Measurements from ENCODE around the gene FAM236D.
"Not testable (repeated sequence)": the region's sequence is repeated elsewhere in the genome, so short reads cannot be mapped to it uniquely, and the experiment has no call there.

The FAM236D gene

DNA sequence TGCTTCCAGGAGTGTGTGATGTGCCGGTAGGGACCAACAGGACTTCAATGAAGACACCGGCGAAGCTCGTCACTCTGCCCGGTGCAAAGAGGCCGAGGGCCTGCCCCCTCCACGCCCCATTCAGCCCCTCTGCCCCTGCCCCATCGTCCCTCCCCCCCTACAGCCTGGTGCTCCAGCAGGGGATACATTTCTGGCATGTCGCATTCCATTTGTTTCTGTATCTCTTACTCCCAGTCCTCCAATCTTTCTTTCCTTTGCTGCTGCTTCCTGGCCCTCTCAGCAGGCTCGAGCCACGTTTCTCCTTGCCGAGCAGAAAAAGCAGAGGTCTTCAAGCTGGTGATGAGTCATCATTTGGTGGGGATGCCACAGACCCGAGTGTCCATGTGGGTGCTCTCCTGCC is at the start of gene FAM236D:
Gene FAM236D (minus strand): TSS at position 101 of the 400 bp plus-strand sequence. CDS start 100 bp downstream, at position 1.
- DNase-seq = not testable (repeated sequence)

DNA sequence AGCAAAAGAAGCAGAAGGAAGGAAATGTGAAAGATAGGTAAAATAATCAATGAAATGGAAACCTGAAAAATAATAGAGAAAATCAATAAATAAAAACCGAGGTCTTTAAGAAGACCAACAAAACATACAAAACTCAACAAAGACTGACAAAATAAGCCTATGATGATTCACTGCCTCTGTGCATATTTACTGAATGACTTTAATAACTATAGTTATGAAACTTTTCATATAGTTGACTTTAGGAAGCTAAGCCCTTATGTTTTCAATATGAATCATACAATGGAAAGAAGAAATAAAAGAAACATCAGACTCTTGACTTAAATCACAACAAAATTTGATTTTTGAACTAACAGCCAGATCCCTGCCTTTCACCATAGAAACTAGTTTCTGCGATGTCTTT is 29.5 kb upstream of the FAM236D start:
- DNase-seq = not testable (repeated sequence)

DNA sequence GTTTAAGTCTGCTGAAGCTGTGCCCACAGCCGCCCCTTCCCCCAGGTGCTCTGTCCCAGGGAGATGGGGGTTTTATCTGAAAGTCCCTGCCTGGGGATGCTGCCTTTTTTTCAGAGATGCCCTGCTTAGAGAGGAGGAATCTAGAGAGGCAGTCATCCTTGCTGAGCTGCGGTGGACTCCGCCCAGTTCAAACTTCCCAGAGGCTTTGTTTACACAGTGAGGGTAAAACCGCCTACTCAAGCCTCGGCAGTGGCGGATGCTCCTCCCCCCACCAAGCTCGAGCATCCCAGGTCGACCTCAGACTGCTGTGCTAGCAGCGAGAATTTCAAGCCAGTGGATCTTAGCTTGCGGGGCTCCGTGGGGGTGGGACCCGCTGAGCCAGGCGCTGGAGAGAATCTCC is 22.7 kb upstream of the FAM236D start:
- not testable (repeated sequence) for DNase-seq

DNA sequence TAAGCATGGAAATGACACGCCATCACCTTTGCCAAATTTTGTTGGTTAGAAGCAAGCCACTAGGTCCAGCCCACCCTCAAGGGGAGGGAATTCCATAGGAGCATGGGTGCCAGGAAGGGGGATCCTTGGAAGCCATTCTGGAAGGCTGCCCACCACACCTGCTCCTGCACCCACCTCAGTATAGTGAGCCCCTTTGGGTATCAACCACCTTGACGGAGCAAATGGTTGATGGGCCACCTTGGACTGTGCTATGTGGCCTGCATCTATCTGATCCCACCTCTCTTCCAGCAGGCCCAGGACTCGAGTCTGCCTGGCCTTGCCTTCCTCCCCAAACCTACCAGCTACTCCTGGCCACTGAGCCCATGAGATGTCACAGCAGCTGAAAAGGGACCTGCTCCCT is 17.6 kb downstream of the FAM236D start:
- DNase-seq = not testable (repeated sequence)

DNA sequence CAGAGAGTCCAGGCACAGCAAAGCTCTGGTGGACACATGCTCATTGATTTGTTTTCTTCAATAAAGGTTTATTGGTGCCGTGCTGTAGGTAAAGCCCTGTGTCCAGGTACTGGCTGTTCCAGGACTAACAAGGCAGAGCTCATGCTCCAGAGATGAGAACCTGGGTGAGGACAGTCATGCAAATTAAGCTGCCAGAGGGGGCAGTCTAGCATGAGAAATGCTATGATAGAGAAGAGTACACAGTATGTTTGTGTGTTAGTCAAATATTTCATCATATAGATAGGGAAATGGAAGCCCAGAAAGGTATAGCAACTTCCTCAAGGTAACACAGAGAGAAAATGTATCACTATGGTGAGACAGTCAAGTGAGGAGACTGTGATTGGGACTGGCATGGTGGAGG is 19.9 kb downstream of the FAM236D start:
- DNase-seq = not testable (repeated sequence)

DNA sequence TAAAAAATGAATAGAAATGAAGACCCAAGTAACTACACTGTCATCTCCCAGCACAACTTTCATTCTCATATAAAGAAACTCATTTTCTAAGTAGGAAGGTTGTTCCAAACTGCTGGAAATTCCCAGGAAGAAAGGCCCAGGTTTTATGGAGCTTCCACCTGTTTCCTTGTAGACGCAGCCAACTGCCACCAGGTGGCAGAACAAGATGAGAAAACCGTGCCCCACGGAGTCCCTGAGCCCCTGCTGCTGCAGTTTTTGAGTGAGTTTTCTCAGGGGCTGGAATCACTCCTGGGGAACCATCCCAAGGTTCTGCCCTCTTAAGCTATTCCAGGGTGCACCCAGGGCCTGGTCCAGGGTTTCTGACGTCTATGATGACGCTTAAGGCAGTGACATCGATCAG is 24.0 kb downstream of the FAM236D start:
- not testable (repeated sequence) for DNase-seq

DNA sequence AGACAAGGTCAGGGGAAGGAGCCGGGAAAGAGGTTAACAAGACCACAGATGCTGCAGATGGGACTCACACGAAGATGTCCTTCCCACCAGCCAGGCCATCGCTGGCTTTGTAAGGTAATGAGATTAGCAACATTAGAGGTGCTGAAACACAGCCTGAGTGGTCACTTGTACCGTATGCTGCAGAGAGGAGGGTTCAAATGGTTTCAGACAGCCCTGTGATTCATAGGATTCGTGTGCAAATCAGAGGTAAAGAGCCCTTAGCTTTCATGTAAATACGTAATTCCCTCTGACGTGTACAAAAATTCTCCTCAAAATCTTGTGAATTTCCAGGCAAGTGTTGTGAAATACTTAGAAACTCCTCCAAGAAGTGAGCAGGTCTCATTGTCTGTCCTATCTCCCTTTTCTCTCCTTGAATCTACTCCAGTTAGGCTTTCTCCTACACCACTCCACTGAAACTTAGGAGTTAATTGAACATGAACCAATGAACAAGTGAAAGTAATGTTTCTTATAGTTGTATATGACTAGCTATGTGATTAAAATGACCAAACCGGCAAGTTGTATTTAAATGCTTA is 24.6 kb downstream of the FAM236D start:
- not testable (repeated sequence) for DNase-seq

DNA sequence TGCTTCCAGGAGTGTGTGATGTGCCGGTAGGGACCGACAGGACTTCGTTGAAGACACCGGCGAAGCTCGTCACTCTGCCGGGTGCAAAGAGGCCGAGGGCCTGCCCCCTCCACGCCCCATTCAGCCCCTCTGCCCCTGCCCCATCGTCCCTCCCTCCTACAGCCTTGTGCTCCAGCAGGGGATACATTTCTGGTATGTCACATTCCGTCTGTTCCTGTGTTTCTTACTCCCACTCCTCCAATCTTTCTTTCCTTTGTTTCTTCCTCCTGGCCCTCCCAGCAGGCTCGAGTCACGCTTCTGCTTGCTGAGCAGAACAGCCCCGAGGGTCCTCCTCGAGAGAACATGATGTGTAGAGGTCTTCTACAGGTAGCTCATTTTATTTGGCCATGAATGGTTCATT is 25.4 kb downstream of the FAM236D start, which contains the start of gene FAM236B:
Gene FAM236B (minus strand): TSS at position 101 of the 400 bp plus-strand sequence. CDS start 100 bp downstream, at position 1.
- DNase-seq = not testable (repeated sequence)

DNA sequence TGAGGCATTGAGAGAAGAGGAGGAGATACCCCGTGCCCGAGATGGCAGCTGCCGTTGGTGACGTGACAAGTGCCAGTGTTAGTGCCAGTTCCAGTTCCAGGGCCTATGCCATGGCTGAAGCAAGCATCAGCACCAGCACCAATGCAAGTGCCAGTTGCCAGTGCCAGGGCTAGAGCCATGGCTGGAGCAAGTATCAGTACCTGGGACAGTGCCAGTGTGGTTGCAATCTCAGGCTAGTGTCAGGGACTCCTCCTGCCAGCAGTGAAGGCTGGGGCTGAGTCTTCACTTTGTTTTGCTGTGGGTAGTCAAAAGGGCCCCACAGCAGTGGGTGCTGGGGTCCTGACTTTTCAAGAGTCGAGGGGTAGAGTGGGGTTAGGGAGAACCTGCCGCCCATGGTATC is 29.9 kb downstream of the FAM236D start:
- DNase-seq = not testable (repeated sequence)

DNA sequence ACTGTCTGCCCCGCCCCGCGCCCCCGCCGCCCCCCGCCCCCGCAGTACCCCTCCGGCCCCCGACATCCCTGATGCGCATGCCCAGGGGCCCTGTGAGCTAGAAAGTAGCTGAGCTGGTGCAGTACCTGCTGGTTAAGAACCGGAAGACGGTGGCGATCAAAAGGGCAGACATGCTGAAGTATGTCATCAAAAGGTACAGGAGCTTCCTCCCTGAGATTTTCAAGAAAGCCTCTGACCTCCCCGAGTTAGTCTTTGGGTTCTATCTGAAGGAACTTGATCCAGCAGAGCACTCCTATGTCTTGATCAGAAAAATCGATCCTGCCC is 30.6 kb downstream of the FAM236D start:
- not testable (repeated sequence) for DNase-seq

DNA sequence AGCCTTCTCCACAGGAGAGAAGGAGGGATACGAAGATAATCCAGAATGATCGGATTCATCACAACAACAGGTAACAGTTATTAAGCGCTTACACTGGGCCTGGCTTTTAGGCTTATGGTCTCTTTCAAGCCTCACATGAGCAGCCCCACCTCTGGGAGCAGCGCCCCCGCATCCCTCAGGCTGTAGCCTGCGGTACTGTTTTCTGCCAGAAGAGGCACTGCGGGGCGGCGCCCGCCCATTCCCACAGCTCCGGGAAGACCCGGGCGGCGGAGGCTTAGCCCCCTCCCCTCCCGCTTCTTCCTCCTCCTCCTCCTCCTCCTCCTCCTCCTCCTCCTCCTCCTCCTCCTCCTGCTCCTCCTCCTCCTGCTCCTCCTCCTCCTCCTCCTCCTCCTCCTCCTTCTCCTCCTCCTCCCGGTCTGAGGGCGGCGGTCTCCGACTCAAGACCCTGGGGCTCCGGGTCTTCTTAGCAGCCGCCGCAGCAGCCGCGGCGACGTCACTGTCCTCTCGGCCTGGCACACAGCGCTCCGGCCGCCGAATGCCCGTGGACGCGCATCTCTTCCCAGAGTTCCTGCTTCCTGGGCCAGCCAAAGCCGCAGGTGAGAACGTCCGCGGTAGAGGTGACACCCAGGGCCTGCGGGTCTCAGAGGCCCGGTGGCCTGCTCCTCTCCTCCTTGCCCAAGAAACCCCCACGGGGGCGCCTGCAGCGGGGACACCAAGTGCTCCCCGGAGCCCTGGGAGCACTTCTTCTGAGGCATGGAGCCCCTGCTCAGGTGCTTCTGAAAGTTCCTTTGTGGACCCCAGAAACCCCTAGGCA is 31.1 kb downstream of the FAM236D start, which contains the start of gene DMRTC1B:
Gene DMRTC1B (plus strand): TSS at position 238 of the 814 bp plus-strand sequence. CDS start 68,246 bp downstream, outside the sequence.
- DNase-seq = not testable (repeated sequence)

DNA sequence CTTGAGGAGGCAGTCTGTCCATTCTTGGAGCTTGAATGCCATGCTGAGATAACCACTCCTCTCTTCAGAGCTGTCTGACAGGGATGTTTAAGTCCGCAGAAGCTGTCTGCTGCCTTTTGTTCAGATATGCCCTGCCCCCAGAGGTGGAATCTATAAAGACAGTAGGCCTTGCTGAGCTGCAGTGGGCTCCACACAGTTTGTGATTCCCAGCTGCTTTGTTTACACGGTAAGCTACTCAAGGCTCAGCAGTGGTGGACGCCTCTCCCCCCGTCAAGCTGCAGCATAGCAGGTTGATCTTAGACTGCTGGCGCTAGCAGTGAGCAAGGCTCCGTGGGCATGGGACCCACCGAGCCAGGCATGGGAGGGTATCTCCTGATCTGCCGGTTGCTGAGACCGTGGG is 47.6 kb downstream of the FAM236D start:
- DNase-seq = not testable (repeated sequence)

All from DMS 273 treated with DMSO at 0.1 percent for 48 hours (cell line).